K562 (cell line): ENCODE data around the gene EIF1B. TPM values are rescaled to one million over a fixed set of nuclear protein-coding genes. Genes with fewer than 3 reads are reported as not detected.

Experiments
- C11orf30 ChIP-seq: fragments of 450-650 bp; IDR thresholded peaks from 2 replicates; pipeline ENCODE4 v1.6.1; 2016; ENCODE audit warnings: low read depth, mild to moderate bottlenecking
- CHD7 ChIP-seq: fragments of 200-600 bp; sonication (generic); IDR thresholded peaks from one replicate; pipeline ENCODE4 v1.6.1; 2012; ENCODE audit warnings: mild to moderate bottlenecking, low read depth, low read length, inconsistent platforms
- HIVEP1 ChIP-seq: fragments of 250-450 bp; sonication (Bioruptor Pico); IDR thresholded peaks from 2 replicates; pipeline ENCODE4 v1.4.0; 2020; ENCODE audit warnings: mild to moderate bottlenecking
- MTA1 ChIP-seq: fragments of 450-650 bp; IDR thresholded peaks from 2 replicates; pipeline ENCODE4 v1.6.1; 2017; ENCODE audit warnings: borderline replicate concordance
- MTA3 ChIP-seq: fragments of 450-650 bp; formaldehyde crosslinking; IDR thresholded peaks from 2 replicates; pipeline ENCODE4 v1.6.1; 2017; ENCODE audit warnings: mild to moderate bottlenecking, borderline replicate concordance
- SMAD3 ChIP-seq: fragments of 450-650 bp; formaldehyde crosslinking; conservative IDR thresholded peaks from 2 replicates; pipeline ENCODE4 v1.4.0; 2020; ENCODE audit warnings: mild to moderate bottlenecking
- U2AF2 ChIP-seq: fragments of 200-400 bp; formaldehyde crosslinking; optimal IDR thresholded peaks from 2 replicates; pipeline ENCODE3; 2017; ENCODE audit warnings: low read depth, mild to moderate bottlenecking, low read length
- ZBTB26 ChIP-seq: fragments of 450-650 bp; formaldehyde crosslinking; IDR thresholded peaks from 2 replicates; pipeline ENCODE4 v1.4.0; 2022; ENCODE audit warnings: missing genetic modification characterization
- ZNF589 ChIP-seq: fragments of 200-800 bp; sonication (Bioruptor generic); IDR thresholded peaks from 2 replicates; pipeline ENCODE4 v1.6.1; 2016; ENCODE audit warnings: low read depth, missing genetic modification characterization, missing compliant biosample characterization
- polyA plus RNA-seq, 8 experiments: library from polyadenylated mRNA; depleted of rRNA in 4 of 8; stranded (reverse) in 5 of 8; unstranded in 3 of 8; fragments of >200 nt; fragmentation: Nextera tagmentation in 2 of 8; fragmentation: Illumina TruSeq in 1 of 8; extraction: Ambion mirVana in 2 of 8; extraction: Trizol in 1 of 8; gene quantifications; 2 replicates each; pipeline versions ENCODE4 v1.2.1 to v1.2.3, GENCODE V29; 2011 to 2014; ENCODE audit warnings: inconsistent platforms in 1 of 8, missing spikeins in 1 of 8
- total RNA-seq, 7 experiments: library from RNA; depleted of rRNA in 6 of 7; stranded (reverse); fragments of >200 nt in 6 of 7; fragmentation: Illumina TruSeq in 2 of 7; extraction: Trizol in 2 of 7; gene quantifications; 2 replicates each; pipeline versions ENCODE4 v1.2.1 to v1.2.3, GENCODE V29; 2011 to 2021; ENCODE audit warnings: low replicate concordance in 1 of 7
- TF ChIP-seq, protein P1 (sequence below): fragments of 450-650 bp; IDR thresholded peaks from 2 replicates; pipeline ENCODE4 v1.6.1; 2017; ENCODE audit warnings: antibody characterized with exemption, mild to moderate bottlenecking

The EIF1B gene
- total and polyA plus RNA-seq, 9 of the 15 experiments (the other 6 are each of a cell fraction or from before 2014, with no cell fraction given): 18.1 to 184 (median 78.9) TPM

DNA sequence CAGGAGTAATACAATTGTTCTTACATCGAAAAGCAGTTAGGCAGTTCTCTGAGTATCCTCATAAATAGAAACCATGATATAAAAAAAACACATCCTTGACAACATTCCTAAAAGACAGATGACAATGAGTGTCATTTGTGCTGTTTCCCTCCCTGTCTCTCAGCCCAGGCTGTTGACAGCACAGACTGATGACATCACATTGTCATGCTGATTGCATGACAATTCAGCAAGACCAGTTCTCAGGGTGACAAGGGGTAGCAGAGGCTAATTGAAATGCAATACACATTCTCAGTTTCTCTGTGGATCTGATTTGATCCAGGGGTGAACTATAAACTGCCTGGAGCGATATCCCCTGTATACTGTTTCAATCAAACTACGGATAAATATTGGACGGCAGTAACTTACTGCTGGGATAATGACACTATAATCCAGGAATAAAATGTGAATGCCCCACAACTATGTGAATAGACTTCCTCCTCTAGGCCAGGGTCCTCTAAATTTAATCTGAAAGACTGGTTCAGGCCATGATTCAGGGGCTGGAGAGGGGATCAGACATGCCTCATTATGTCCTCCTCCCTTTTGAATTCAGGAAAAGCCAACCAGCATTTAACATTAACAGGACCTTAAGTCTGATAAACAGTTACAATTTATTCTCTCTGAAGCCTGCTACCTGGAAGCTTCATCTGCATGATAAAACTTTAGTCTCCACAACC is 16.7 kb upstream of the EIF1B start (continued):
- TF ChIP-seq U2AF2 (no peak), MTA3 (no peak; the same call in 1 of the 2 replicates), C11orf30 (no peak), MTA1 (peak; percentile 73; the same call in 1 of the 2 replicates), ZBTB26 (CRISPR knock-in tag) (no peak), ZNF589 (peak; percentile 75; the same call in 1 of the 2 replicates), HIVEP1 (no peak), CHD7 (no peak), SMAD3 (CRISPR knock-in tag) (no peak)
- TF ChIP-seq, protein P1, sequence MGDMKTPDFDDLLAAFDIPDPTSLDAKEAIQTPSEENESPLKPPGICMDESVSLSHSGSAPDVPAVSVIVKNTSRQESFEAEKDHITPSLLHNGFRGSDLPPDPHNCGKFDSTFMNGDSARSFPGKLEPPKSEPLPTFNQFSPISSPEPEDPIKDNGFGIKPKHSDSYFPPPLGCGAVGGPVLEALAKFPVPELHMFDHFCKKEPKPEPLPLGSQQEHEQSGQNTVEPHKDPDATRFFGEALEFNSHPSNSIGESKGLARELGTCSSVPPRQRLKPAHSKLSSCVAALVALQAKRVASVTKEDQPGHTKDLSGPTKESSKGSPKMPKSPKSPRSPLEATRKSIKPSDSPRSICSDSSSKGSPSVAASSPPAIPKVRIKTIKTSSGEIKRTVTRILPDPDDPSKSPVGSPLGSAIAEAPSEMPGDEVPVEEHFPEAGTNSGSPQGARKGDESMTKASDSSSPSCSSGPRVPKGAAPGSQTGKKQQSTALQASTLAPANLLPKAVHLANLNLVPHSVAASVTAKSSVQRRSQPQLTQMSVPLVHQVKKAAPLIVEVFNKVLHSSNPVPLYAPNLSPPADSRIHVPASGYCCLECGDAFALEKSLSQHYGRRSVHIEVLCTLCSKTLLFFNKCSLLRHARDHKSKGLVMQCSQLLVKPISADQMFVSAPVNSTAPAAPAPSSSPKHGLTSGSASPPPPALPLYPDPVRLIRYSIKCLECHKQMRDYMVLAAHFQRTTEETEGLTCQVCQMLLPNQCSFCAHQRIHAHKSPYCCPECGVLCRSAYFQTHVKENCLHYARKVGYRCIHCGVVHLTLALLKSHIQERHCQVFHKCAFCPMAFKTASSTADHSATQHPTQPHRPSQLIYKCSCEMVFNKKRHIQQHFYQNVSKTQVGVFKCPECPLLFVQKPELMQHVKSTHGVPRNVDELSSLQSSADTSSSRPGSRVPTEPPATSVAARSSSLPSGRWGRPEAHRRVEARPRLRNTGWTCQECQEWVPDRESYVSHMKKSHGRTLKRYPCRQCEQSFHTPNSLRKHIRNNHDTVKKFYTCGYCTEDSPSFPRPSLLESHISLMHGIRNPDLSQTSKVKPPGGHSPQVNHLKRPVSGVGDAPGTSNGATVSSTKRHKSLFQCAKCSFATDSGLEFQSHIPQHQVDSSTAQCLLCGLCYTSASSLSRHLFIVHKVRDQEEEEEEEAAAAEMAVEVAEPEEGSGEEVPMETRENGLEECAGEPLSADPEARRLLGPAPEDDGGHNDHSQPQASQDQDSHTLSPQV: peak; percentile 79
